ENCODE data around the gene BMP10. TPM values are rescaled to one million over a fixed set of nuclear protein-coding genes. Genes with fewer than 3 reads are reported as not detected.

Gene BMP10
- total RNA-seq, 1 donor from 2014 or later = not detected

- no peak for DNase-seq (ENCODE audit: low read depth)
These were observed 53.9 kb downstream of the BMP10 start for GRCh38 chr2:68817306-68817705.

Other genes with a start within 250 kb of the BMP10 start
- not detected in 2 replicates for gene PROKR1, start 227.8 kb downstream of the BMP10 start, total RNA-seq
- 0.35 and 1.2 TPM in 2 replicates for gene ARHGAP25, start 136.6 kb downstream of the BMP10 start, total RNA-seq
- not detected in 2 replicates for gene GKN2, start 81.5 kb upstream of the BMP10 start, total RNA-seq
- not detected in 2 replicates for gene GKN1, start 103.2 kb upstream of the BMP10 start, total RNA-seq
- gene ANTXR1, start 141.8 kb upstream of the BMP10 start, total RNA-seq = 3.3 and 26.5 TPM in 2 replicates